Upper lobe of right lung (tissue), 1 donor: Measurements from ENCODE around the gene BMPR1A. TPM values are rescaled to one million over a fixed set of nuclear protein-coding genes. Genes with fewer than 3 reads are reported as not detected.
A peak's percentile ranks its signal among the peaks of the same experiment; 100 is the strongest.
"Not testable (repeated sequence)": the region's sequence is repeated elsewhere in the genome, so short reads cannot be mapped to it uniquely, and the experiment has no call there.

Source experiments
- ATAC-seq: fragments of 200-7000 bp; cut with Tn5 transposase; one replicate; pipeline ENCODE4 v1.9.1; 2020; ENCODE audit warnings: mild to moderate bottlenecking, moderate library complexity
- DNase-seq: peaks from one replicate; pipeline ENCODE4 v3.0.0-alpha.2; 2020
- H3K27ac ChIP-seq: fragments of 200-600 bp; one replicate; pipeline ENCODE4 v1.8.0; 2022
- H3K27me3 ChIP-seq: fragments of 200-600 bp; one replicate; pipeline ENCODE4 v1.8.0; 2022; ENCODE audit warnings: mild to moderate bottlenecking
- H3K36me3 ChIP-seq: fragments of 200-600 bp; one replicate; pipeline ENCODE4 v1.8.0; 2022
- H3K4me1 ChIP-seq: fragments of 200-600 bp; one replicate; pipeline ENCODE4 v1.8.0; 2022
- H3K4me3 ChIP-seq: fragments of 200-600 bp; one replicate; pipeline ENCODE4 v1.8.0; 2022; ENCODE audit warnings: mild to moderate bottlenecking
- H3K9me3 ChIP-seq: fragments of 200-600 bp; one replicate; pipeline ENCODE4 v1.8.0; 2022
- CTCF ChIP-seq: fragments of 200-600 bp; IDR thresholded peaks from one replicate; pipeline ENCODE4 v1.8.0; 2022; ENCODE audit warnings: antibody characterized with exemption
- intact Hi-C: fragments of 100-400 bp; cut with DNase I; formaldehyde crosslinking; loops from one replicate; pipeline ENCODE4 v1.11.0; 2022
- total RNA-seq: library from RNA; stranded (reverse); fragmentation: NEBNext Ultra II Directional; extraction: Animal tissue kit (Norgen Biotek cat#: 25700); gene quantifications from one replicate; pipeline ENCODE4 v1.2.1, GENCODE V29; 2021
- donor health status: DM: no; HTN: yes; CAD: no; lungs with severe emphysema.

The BMPR1A gene
- total RNA-seq, 1 donor from 2014 or later: 41.2 TPM

GRCh38 chr10:86732771-86733170 lies 23.6 kb upstream of the BMPR1A start:
- H3K4me1 ChIP-seq: peaks cover 3% of the 10 kb centered on the region
- H3K27ac ChIP-seq: no peak overlapping the region
- TF ChIP-seq CTCF: no peak
- ATAC-seq (no peak), DNase-seq (no peak)
- intact Hi-C loops: no loop called here
- H3K27me3 ChIP-seq: no peaks in the 10 kb centered on the region
- no peaks in the 10 kb centered on the region for H3K36me3 ChIP-seq
- H3K9me3 ChIP-seq: no peaks in the 10 kb centered on the region
- no peak overlapping the region for H3K4me3 ChIP-seq

GRCh38 chr10:86733260-86733671 lies 23.2 kb upstream of the BMPR1A start:
- Histone ChIP-seq H3K36me3 (no peaks in the 10 kb centered on the region), H3K27me3 (no peaks in the 10 kb centered on the region), H3K9me3 (no peaks in the 10 kb centered on the region), H3K27ac (no peak overlapping the region), H3K4me3 (no peak overlapping the region), H3K4me1 (peaks cover 3% of the 10 kb centered on the region)
- intact Hi-C loops: no loop called here
- no peak for TF ChIP-seq CTCF
- peak; percentile 94 for ATAC-seq
- no peak for DNase-seq

- Histone ChIP-seq H3K27me3 (no peaks in the 10 kb centered on the region), H3K9me3 (no peaks in the 10 kb centered on the region), H3K36me3 (no peaks in the 10 kb centered on the region), H3K27ac (no peak overlapping the region), H3K4me1 (peaks cover 3% of the 10 kb centered on the region), H3K4me3 (no peak overlapping the region)
- ATAC-seq (peak; percentile 6), DNase-seq (no peak)
- intact Hi-C loops: no loop called here
- no peak for TF ChIP-seq CTCF
Observed at GRCh38 chr10:86734207-86734988, 22.0 kb upstream of the BMPR1A start.

- H3K27ac ChIP-seq, intact Hi-C loops, H3K4me1 ChIP-seq: not testable (repeated sequence)
Observed at GRCh38 chr10:86735278-86735677, 21.1 kb upstream of the BMPR1A start.

GRCh38 chr10:86742230-86742629 lies 14.2 kb upstream of the BMPR1A start:
- Histone ChIP-seq H3K4me1 (peaks cover 13% of the 10 kb centered on the region), H3K27me3 (no peaks in the 10 kb centered on the region), H3K36me3 (no peaks in the 10 kb centered on the region), H3K4me3 (no peak overlapping the region), H3K27ac (no peak overlapping the region), H3K9me3 (no peaks in the 10 kb centered on the region)
- ATAC-seq (no peak), DNase-seq (no peak)
- TF ChIP-seq CTCF: no peak
- intact Hi-C loops: no loop called here

More at GRCh38 chr10:86735278-86735677, 21.1 kb upstream of the BMPR1A start:
- not testable (repeated sequence) for H3K4me3 ChIP-seq, H3K36me3 ChIP-seq, ATAC-seq, H3K27me3 ChIP-seq, DNase-seq, H3K9me3 ChIP-seq

- DNase-seq: no peak
- no peak for TF ChIP-seq CTCF
- Histone ChIP-seq H3K27me3 (no peaks in the 10 kb centered on the region), H3K4me3 (no peak overlapping the region), H3K36me3 (no peaks in the 10 kb centered on the region), H3K9me3 (no peaks in the 10 kb centered on the region), H3K27ac (peak overlapping the region; percentile 43), H3K4me1 (peaks cover 13% of the 10 kb centered on the region)
- peak; percentile 75 for ATAC-seq
- intact Hi-C loops: no loop called here
Observed at GRCh38 chr10:86744067-86744725, 12.2 kb upstream of the BMPR1A start.
